T47D (cell line): ENCODE results near the gene AOPEP.

Experiments used
- DNase-seq, 2 experiments: peaks; one replicate each; pipeline versions ENCODE4 v3.0.0 to v3.0.0-alpha.2; 2011 to 2012; ENCODE audit warnings: low read depth in 1 of 2, low spot score in 1 of 2
- JUND ChIP-seq: IDR thresholded peaks from 2 replicates; pipeline ENCODE4 v1.6.1; 2012; ENCODE audit warnings: low read depth
- in situ Hi-C: cut with HindIII; loops from 2 replicates; pipeline ENCODE4 v1.10.0; 2016; ENCODE audit warnings: low sequenced_read_pairs, low pct_unique_long_range_greater_than_20kb

Gene AOPEP

DNA sequence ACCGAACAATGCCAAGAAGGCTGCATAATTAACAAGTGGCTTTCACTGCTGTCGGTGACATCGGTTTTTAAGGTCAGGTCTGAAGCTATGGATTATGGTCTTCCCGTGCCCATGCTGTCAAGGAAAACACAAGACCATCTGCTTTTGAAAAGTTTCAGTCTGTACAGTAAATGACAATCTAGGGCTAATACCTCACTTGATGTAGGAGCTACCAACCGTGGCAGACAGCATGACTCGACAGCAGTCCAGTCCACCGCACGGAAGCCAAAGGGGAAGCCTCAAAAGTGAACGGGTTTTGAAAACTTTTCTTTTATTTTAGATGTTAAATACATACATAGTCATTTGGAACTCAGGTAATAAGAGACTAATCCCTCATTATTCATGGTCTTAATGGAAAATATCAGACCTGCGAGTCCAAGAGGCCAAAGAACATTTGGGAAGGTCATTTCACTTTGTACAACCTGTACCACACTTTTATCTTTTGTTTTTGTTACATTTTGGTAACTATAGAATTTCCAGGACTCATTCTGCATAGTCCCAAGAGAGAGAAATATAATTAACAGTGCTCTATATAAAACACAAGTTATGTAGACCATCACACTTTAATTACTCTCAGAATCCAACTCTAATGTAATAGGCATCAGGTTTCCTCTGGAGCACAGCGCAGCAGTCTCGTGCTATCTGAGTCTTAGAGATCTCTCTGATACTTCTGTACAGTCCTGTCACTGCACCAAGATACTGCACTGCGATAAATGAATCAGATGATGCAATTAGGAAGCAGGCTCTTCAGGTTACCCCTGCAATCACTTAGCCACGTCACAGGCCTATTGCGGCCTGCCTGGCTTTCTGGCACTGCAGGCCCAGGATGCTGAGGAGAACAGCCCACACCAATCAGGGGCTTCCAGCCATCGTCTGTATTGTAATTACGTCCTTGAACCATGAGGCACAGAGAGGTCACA is 406.1 kb downstream of the AOPEP start:
- no peak for TF ChIP-seq JUND
- no peak for DNase-seq
- in situ Hi-C loops, result no loop called here

GRCh38 chr9:95133325-95133705 is 406.8 kb downstream of the AOPEP start:
- TF ChIP-seq JUND, result no peak
- in situ Hi-C loops, result no loop called here
- no peak for DNase-seq

- DNase-seq, result no peak
- no peak for TF ChIP-seq JUND
- in situ Hi-C loops, result no loop called here
Observed at GRCh38 chr9:95134457-95134881, 408.0 kb downstream of the AOPEP start.

DNA sequence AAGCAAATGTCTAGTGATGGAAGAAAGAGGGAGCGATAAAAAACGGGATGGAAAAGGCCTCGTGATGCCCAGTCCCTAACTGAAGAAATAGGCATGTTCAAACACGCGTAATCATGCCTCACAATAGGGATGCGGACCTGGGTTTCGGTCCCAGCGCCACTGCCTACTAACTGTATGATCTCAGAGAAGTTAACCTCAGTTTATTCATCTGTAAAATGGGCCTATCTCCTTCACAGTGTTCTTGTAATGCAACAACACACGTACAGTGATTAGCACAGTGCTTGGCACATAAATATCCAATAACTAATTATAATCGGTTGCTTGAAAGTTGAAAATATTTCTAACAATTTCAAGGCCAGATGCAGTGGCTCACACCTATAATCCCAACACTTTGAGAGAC is 409.3 kb downstream of the AOPEP start:
- no peak for TF ChIP-seq JUND
- no peak for DNase-seq
- in situ Hi-C loops, result no loop called here
